ENCODE measurements around the gene DOCK4. TPM values are rescaled to one million over a fixed set of nuclear protein-coding genes. Genes with fewer than 3 reads are reported as not detected.

Gene DOCK4
- total RNA-seq, 1 donor from 2014 or later: 44.1 TPM

DNA sequence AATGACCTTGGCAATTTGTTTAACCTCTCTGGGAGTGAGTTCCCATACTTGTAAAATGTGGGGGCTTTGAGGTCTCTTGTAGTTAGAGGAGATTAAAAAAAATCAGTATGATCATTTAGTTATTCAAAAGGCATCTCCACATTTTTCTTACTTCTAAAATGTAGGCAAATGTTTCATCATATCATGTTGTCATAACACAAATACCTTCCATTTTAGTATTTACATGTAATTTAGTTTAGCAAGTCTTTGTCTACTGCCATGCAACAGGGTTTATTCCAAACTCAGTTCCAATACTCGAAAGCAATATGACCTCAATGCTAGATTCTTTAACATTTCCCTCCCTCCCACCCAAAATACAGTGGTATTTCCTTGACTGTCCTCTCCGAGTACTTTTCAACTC is 381.2 kb downstream of the DOCK4 start:
- TF ChIP-seq, protein P1, sequence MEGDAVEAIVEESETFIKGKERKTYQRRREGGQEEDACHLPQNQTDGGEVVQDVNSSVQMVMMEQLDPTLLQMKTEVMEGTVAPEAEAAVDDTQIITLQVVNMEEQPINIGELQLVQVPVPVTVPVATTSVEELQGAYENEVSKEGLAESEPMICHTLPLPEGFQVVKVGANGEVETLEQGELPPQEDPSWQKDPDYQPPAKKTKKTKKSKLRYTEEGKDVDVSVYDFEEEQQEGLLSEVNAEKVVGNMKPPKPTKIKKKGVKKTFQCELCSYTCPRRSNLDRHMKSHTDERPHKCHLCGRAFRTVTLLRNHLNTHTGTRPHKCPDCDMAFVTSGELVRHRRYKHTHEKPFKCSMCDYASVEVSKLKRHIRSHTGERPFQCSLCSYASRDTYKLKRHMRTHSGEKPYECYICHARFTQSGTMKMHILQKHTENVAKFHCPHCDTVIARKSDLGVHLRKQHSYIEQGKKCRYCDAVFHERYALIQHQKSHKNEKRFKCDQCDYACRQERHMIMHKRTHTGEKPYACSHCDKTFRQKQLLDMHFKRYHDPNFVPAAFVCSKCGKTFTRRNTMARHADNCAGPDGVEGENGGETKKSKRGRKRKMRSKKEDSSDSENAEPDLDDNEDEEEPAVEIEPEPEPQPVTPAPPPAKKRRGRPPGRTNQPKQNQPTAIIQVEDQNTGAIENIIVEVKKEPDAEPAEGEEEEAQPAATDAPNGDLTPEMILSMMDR (IDR thresholded peaks at IDR 0.05): no peak
- H3K36me3 Mint-ChIP-seq (ENCODE audit: unreplicated experiment): peaks cover 30% of the 10 kb centered on the region
- no peak overlapping the region for H3K4me3 Mint-ChIP-seq (ENCODE audit: unreplicated experiment)

GRCh38 chr7:111823826-111824225 is 382.4 kb downstream of the DOCK4 start:
- H3K27ac Mint-ChIP-seq (ENCODE audit: unreplicated experiment): no peak overlapping the region
- H3K36me3 Mint-ChIP-seq (ENCODE audit: unreplicated experiment): peaks cover 30% of the 10 kb centered on the region
- peaks cover 23% of the 10 kb centered on the region for H3K4me1 Mint-ChIP-seq (ENCODE audit: unreplicated experiment)
- H3K9me3 Mint-ChIP-seq (ENCODE audit: unreplicated experiment): no peaks in the 10 kb centered on the region
- TF ChIP-seq, protein P1 (IDR thresholded peaks at IDR 0.05): no peak
- H3K4me3 Mint-ChIP-seq (ENCODE audit: unreplicated experiment): no peak overlapping the region
- no peaks in the 10 kb centered on the region for H3K27me3 Mint-ChIP-seq (ENCODE audit: unreplicated experiment)
- DNase-seq (ENCODE audit: extremely low spot score, unreplicated experiment): no peak

More for the DNA sequence above, 381.2 kb downstream of the DOCK4 start:
- no peak for DNase-seq (ENCODE audit: extremely low spot score, unreplicated experiment)
- no peaks in the 10 kb centered on the region for H3K9me3 Mint-ChIP-seq (ENCODE audit: unreplicated experiment)
- no peaks in the 10 kb centered on the region for H3K27me3 Mint-ChIP-seq (ENCODE audit: unreplicated experiment)
- peaks cover 25% of the 10 kb centered on the region for H3K4me1 Mint-ChIP-seq (ENCODE audit: unreplicated experiment)
- no peak overlapping the region for H3K27ac Mint-ChIP-seq (ENCODE audit: unreplicated experiment)

DNA sequence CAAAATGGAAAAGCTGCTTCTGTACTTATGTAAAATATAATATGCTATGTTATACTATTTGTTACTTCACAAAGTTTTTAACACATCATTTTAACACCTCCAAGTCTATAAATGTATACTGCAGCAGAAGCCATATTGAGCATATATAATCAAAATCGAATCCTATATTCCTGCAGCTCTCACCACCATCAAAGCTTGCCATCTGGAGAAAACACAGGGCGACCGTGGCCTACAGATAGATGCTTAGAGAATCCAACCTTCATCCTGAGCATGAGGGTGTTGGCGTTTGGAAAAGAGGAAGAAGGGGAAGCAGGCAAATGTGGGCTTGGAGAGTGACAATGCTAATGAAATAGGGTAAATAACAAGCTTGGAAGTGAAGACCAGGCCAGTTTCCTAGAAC is 385.2 kb downstream of the DOCK4 start:
- H3K4me1 Mint-ChIP-seq (ENCODE audit: unreplicated experiment): peaks cover 9% of the 10 kb centered on the region
- no peak overlapping the region for H3K4me3 Mint-ChIP-seq (ENCODE audit: unreplicated experiment)
- no peaks in the 10 kb centered on the region for H3K27me3 Mint-ChIP-seq (ENCODE audit: unreplicated experiment)

DNA sequence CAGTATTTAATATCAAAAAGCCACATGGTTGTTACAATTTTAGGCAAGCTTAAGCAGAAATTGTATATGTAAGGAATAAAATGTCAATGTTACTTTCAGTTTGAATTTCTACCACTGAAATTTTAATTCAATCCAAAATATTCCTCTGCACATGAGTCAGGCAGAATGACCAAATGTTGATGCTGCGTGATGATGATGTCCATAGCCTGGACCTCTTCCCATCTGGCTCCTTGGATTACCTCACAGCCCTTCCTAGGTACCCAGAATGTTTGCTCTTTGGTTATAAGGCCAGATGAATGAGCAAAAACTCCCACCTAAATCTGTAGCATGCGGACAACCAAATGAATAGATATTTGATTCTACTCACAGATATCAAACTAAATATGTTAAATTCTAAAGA is 385.6 kb downstream of the DOCK4 start:
- H3K4me1 Mint-ChIP-seq (ENCODE audit: unreplicated experiment): peaks cover 9% of the 10 kb centered on the region
- DNase-seq (ENCODE audit: extremely low spot score, unreplicated experiment): no peak
- peaks cover 24% of the 10 kb centered on the region for H3K36me3 Mint-ChIP-seq (ENCODE audit: unreplicated experiment)
- no peaks in the 10 kb centered on the region for H3K27me3 Mint-ChIP-seq (ENCODE audit: unreplicated experiment)
- TF ChIP-seq, protein P1 (IDR thresholded peaks at IDR 0.05): no peak
- no peak overlapping the region for H3K27ac Mint-ChIP-seq (ENCODE audit: unreplicated experiment)
- H3K4me3 Mint-ChIP-seq (ENCODE audit: unreplicated experiment): no peak overlapping the region
- H3K9me3 Mint-ChIP-seq (ENCODE audit: unreplicated experiment): no peaks in the 10 kb centered on the region

More for the DNA sequence above, 385.2 kb downstream of the DOCK4 start:
- Mint-ChIP-seq H3K9me3 (ENCODE audit: unreplicated experiment) (no peaks in the 10 kb centered on the region), H3K36me3 (ENCODE audit: unreplicated experiment) (peaks cover 27% of the 10 kb centered on the region), H3K27ac (ENCODE audit: unreplicated experiment) (no peak overlapping the region)
- no peak for DNase-seq (ENCODE audit: extremely low spot score, unreplicated experiment)
- TF ChIP-seq, protein P1 (IDR thresholded peaks at IDR 0.05): no peak

DNA sequence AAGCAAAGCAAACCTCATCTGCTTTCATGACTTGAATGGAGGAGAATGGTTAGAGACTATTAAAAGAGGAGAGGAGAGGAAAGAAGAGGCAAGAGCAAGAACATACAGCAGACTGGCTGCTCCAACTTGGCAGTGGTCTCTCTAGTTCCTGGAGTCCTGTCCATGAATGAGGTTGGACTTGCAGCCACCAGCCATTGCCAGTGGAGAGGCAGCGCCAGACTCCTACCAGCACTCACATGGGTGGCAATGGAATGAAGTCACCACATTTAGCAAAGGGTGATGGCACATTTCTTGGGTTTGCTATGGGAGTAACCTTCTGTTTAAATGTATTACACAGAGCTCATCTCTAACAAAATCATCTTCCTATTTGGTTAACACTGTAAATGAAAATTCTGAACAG is 386.1 kb downstream of the DOCK4 start:
- TF ChIP-seq, protein P1 (IDR thresholded peaks at IDR 0.05): no peak
- Mint-ChIP-seq H3K4me3 (ENCODE audit: unreplicated experiment) (no peak overlapping the region), H3K27ac (ENCODE audit: unreplicated experiment) (no peak overlapping the region), H3K4me1 (ENCODE audit: unreplicated experiment) (peaks cover 9% of the 10 kb centered on the region), H3K27me3 (ENCODE audit: unreplicated experiment) (no peaks in the 10 kb centered on the region), H3K36me3 (ENCODE audit: unreplicated experiment) (peaks cover 24% of the 10 kb centered on the region), H3K9me3 (ENCODE audit: unreplicated experiment) (no peaks in the 10 kb centered on the region)
- no peak for DNase-seq (ENCODE audit: extremely low spot score, unreplicated experiment)

Data from osteocyte (in vitro differentiated cells).